GM21576 (cell line): Measurements from ENCODE around the gene KLHL25.
A peak's percentile ranks its signal among the peaks of the same experiment; 100 is the strongest.
"Not testable (repeated sequence)": the region's sequence is repeated elsewhere in the genome, so short reads cannot be mapped to it uniquely, and the experiment has no call there.

Source experiments
- ATAC-seq: cut with Tn5 transposase; IDR thresholded peaks from one replicate; pipeline ENCODE4 v1.9.1; 2021; ENCODE audit warnings: mild to moderate bottlenecking, moderate library complexity; ENCODE audit not compliant: unreplicated experiment

KLHL25 gene

GRCh38 chr15:85804481-85805170 is 9.9 kb upstream of the KLHL25 start:
- ATAC-seq, result no peak

- ATAC-seq, result not testable (repeated sequence)
Observed at GRCh38 chr15:85802617-85803016, 7.9 kb upstream of the KLHL25 start.

- no peak for ATAC-seq
Observed at GRCh38 chr15:85800478-85801123, 5.9 kb upstream of the KLHL25 start.

GRCh38 chr15:85796371-85796770 is 1.6 kb upstream of the KLHL25 start:
- not testable (repeated sequence) for ATAC-seq

- no peak for ATAC-seq
Observed at GRCh38 chr15:85795337-85796305, 896 bp upstream of the KLHL25 start.

GRCh38 chr15:85793641-85794597 is 806 bp downstream of the KLHL25 start:
- peak; percentile 37 for ATAC-seq

- ATAC-seq, result no peak
Observed at GRCh38 chr15:85792912-85793590, 1.7 kb downstream of the KLHL25 start.

GRCh38 chr15:85792102-85792731 is 2.5 kb downstream of the KLHL25 start:
- no peak for ATAC-seq

GRCh38 chr15:85789496-85789875 is 5.2 kb downstream of the KLHL25 start:
- ATAC-seq, result no peak

- no peak for ATAC-seq
Observed at GRCh38 chr15:85788771-85789495, 5.8 kb downstream of the KLHL25 start.

GRCh38 chr15:85786781-85787114 is 8.0 kb downstream of the KLHL25 start:
- ATAC-seq, result no peak

- no peak for ATAC-seq
Observed at GRCh38 chr15:85785887-85786780, 8.6 kb downstream of the KLHL25 start.

- ATAC-seq, result no peak
Observed at GRCh38 chr15:85782064-85782463, 12.7 kb downstream of the KLHL25 start.

GRCh38 chr15:85781099-85781498 is 13.6 kb downstream of the KLHL25 start:
- ATAC-seq, result no peak

- ATAC-seq, result no peak
Observed at GRCh38 chr15:85780225-85780985, 14.3 kb downstream of the KLHL25 start.

- no peak for ATAC-seq
Observed at GRCh38 chr15:85779249-85779648, 15.5 kb downstream of the KLHL25 start.
